Measurements from ENCODE around the gene ADAMTS6.

The ADAMTS6 gene

DNA sequence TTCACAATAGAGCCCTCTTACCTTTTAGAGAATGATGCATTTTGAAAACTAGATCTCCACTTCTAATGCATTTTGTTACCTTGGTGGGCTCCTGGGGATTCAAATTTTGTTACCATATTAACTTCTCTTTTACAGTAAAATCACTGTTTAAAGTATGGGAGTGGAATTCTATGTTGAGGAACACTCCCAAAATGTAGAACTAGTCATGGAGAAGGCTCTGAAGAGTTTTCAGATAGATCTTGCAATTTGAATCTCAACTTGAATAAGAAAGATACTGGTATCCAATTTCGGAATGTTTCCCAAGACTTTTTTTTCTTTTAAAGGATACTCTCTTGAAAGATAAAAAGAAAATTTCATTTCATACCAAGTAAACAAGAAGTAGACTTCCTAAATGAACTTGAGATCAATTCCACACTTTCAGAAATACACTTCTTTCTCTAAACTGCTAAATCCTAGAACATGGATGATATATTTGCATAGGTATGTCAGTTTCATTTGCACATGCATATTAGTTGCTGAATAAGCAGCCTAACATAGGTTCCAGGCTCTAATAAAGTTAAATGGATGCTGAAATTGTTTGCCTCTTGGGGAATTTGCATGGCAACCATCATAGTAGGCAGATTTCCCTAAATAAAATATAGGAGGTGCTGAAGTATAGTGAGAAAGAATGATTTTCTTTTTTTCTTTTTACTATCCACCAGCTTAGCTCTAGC lies 205.4 kb downstream of the ADAMTS6 start:
- Mint-ChIP-seq H3K4me1 (no peaks in the 10 kb centered on the region), H3K27me3 (ENCODE audit: low read depth, poor library complexity) (no peaks in the 10 kb centered on the region), H3K9me3 (peaks cover 5% of the 10 kb centered on the region), H3K27ac (no peak overlapping the region), H3K36me3 (ENCODE audit: low read depth) (peaks cover 18% of the 10 kb centered on the region), H3K4me3 (no peak overlapping the region)
- TF ChIP-seq CTCF (IDR thresholded peaks at IDR 0.05), result no peak
- no peak for DNase-seq

DNA sequence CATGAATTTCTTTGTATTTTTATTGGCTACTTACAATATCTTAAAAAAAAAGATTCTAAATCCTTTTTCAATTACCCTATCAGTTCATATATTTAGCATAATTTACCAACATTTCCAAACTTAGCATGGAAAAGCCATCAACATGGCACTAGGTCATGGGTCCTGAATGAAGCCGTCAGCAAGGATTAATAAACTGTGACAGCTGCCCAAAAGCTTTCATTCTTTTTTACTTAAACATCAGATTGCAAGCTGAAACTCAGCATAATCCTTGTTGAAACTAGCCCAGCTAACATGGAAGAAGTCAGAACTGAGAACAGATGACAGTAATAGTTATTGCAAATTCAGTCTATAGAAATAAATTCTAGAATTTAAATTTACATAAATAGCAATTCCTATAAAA lies 209.8 kb downstream of the ADAMTS6 start:
- no peak for TF ChIP-seq CTCF (IDR thresholded peaks at IDR 0.05)
- Mint-ChIP-seq H3K27ac (no peak overlapping the region), H3K4me1 (no peaks in the 10 kb centered on the region), H3K4me3 (no peak overlapping the region), H3K9me3 (no peaks in the 10 kb centered on the region), H3K36me3 (ENCODE audit: low read depth) (peaks cover 5% of the 10 kb centered on the region), H3K27me3 (ENCODE audit: low read depth, poor library complexity) (no peaks in the 10 kb centered on the region)
- DNase-seq, result no peak

GRCh38 chr5:65268525-65268924 lies 213.2 kb downstream of the ADAMTS6 start:
- no peak for TF ChIP-seq CTCF (IDR thresholded peaks at IDR 0.05)
- no peak overlapping the region for H3K27ac Mint-ChIP-seq
- H3K9me3 Mint-ChIP-seq, result no peaks in the 10 kb centered on the region
- no peak for DNase-seq
- peaks cover 5% of the 10 kb centered on the region for H3K36me3 Mint-ChIP-seq (ENCODE audit: low read depth)
- H3K4me3 Mint-ChIP-seq, result no peak overlapping the region
- no peaks in the 10 kb centered on the region for H3K27me3 Mint-ChIP-seq (ENCODE audit: low read depth, poor library complexity)
- peaks cover 6% of the 10 kb centered on the region for H3K4me1 Mint-ChIP-seq

DNA sequence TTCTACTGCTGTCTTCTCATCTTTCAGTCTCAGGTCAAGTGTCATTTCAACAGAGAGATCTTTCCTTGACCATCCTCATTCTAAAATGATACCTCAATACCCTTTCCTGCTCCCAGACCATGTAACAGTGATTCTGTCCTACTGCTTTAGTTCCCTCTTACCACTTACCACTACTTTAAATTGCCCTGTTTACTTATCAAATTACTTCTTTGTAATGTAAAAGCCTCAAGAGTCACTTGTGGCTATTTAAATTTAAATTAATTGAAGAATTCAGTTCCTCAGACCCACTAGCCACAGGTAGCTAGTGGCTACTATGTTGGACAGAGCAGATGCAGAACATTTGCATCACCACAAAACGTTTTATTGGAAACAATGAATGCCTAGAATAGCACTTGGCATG lies 217.3 kb downstream of the ADAMTS6 start:
- no peaks in the 10 kb centered on the region for H3K27me3 Mint-ChIP-seq (ENCODE audit: low read depth, poor library complexity)
- peaks cover 9% of the 10 kb centered on the region for H3K36me3 Mint-ChIP-seq (ENCODE audit: low read depth)
- no peak for DNase-seq
- no peaks in the 10 kb centered on the region for H3K9me3 Mint-ChIP-seq
- no peak overlapping the region for H3K4me3 Mint-ChIP-seq
- no peak for TF ChIP-seq CTCF (IDR thresholded peaks at IDR 0.05)
- peaks cover 23% of the 10 kb centered on the region for H3K4me1 Mint-ChIP-seq
- H3K27ac Mint-ChIP-seq, result no peak overlapping the region

DNA sequence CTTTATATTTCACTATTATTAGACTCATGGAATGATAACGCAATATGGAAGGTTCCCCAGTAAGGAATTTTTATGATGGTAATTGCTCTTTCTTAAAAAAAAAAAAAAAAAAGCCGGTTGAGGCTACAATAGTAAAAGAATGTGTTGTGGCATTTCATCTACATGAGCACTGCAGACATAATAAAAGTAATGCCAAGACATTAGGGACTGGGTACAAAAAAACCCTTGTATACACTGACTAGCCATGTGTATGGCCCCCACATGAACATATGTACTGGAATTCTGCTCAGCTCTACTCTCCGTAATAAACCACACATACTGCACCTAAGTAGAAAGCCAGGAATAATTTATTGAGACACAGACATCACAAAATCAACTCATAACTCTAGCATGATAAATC lies 218.4 kb downstream of the ADAMTS6 start:
- peaks cover 19% of the 10 kb centered on the region for H3K36me3 Mint-ChIP-seq (ENCODE audit: low read depth)
- no peak overlapping the region for H3K27ac Mint-ChIP-seq
- no peak for DNase-seq
- no peak overlapping the region for H3K4me3 Mint-ChIP-seq
- H3K9me3 Mint-ChIP-seq, result no peaks in the 10 kb centered on the region
- H3K4me1 Mint-ChIP-seq, result peaks cover 23% of the 10 kb centered on the region
- no peaks in the 10 kb centered on the region for H3K27me3 Mint-ChIP-seq (ENCODE audit: low read depth, poor library complexity)
- no peak for TF ChIP-seq CTCF (IDR thresholded peaks at IDR 0.05)

GRCh38 chr5:65262649-65263059 lies 219.1 kb downstream of the ADAMTS6 start:
- H3K4me3 Mint-ChIP-seq, result no peak overlapping the region
- H3K36me3 Mint-ChIP-seq (ENCODE audit: low read depth), result peaks cover 23% of the 10 kb centered on the region
- no peaks in the 10 kb centered on the region for H3K9me3 Mint-ChIP-seq
- peak overlapping the region; percentile 88 for H3K27ac Mint-ChIP-seq
- H3K4me1 Mint-ChIP-seq, result peaks cover 23% of the 10 kb centered on the region
- peak; percentile 4 for DNase-seq
- no peak for TF ChIP-seq CTCF (IDR thresholded peaks at IDR 0.05)
- H3K27me3 Mint-ChIP-seq (ENCODE audit: low read depth, poor library complexity), result no peaks in the 10 kb centered on the region

Measured in nephron progenitor cell (in vitro differentiated cells).